M059J (cell line): ENCODE data around the gene SCN7A. TPM values are rescaled to one million over a fixed set of nuclear protein-coding genes. Genes with fewer than 3 reads are reported as not detected.
"Not testable (repeated sequence)": the region's sequence is repeated elsewhere in the genome, so short reads cannot be mapped to it uniquely, and the experiment has no call there.

ENCODE experiments used
- DNase-seq: peaks from one replicate; pipeline ENCODE4 v3.0.0-alpha.2; 2012; ENCODE audit warnings: low read depth
- total RNA-seq: library from RNA; depleted of rRNA; stranded (reverse); fragments of >200 nt; shearing (Covaris generic); gene quantifications from 2 replicates; pipeline ENCODE4 v1.2.3, GENCODE V29; 2014; rRNA removed

SCN7A gene
- not detected in 2 replicates for total RNA-seq

- DNase-seq, result no peak
These were observed at the start of gene SCN7A for GRCh38 chr2:166494140-166494624. TSS of gene SCN7A (minus strand) at chr2:166494249. CDS start at chr2:166477696, 16,553 bp downstream.

DNA sequence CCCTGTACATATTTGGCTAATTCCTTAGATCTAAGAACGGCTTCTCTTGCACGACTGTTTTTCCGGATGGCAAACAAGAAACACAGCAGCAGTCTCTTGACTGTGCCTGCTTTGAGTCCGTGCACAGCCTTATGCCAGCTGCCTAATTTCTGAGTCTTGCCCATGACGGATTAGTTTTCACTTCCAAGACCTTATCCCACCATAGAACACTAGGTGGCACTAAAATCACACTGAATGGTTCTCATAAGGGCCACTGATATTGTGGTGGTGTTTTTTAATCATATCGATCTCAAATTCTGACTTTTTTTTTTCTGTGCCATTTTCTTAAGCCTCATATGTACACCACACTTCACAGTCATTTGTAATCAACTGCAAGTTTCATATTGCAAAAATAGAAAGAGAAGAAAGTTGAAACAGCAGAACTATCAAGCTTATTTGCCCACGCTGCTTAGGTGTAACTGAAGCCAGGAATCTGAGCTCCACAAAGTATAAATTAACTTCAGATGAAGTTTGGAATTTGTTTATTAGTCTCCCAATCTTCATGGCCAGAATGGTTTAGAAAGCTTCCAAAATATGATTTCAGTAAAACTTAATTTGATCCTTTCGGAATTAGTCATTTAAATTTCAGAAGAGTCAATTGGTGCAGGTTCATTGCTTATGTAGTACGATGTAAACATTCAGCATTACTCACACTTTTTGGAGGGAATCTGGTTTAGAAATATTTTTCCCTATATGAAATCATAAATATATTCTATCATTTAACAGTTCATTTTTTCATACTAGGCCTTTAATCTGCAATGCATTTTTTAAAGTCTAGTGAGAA is 45.5 kb upstream of the SCN7A start:
- peak; percentile 42 for DNase-seq

DNA sequence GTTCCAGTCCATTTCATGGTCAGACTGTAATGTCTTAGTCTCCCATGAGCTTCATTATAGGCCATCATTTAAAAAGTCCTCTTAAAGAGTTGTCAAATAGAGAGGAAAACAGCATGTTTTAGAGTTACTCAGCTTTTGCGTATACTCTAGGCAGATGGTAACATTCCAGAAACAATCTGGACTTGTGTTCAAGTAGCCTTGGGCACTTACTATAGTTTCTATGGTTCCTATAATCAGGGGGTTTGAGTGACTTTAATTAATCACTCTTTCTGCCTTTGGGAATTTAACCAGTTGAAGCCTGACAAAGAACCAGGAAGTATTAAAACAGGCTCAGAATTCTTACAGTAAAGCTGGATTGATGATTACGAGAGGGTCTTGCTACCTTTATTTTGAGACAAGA is 42.1 kb upstream of the SCN7A start:
- DNase-seq, result no peak

- DNase-seq, result no peak
These were observed 27.1 kb upstream of the SCN7A start for GRCh38 chr2:166521155-166521554.

GRCh38 chr2:166520604-166521003 is 26.6 kb upstream of the SCN7A start:
- no peak for DNase-seq

- DNase-seq, result no peak
These were observed 25.4 kb upstream of the SCN7A start for GRCh38 chr2:166519391-166519962.

DNA sequence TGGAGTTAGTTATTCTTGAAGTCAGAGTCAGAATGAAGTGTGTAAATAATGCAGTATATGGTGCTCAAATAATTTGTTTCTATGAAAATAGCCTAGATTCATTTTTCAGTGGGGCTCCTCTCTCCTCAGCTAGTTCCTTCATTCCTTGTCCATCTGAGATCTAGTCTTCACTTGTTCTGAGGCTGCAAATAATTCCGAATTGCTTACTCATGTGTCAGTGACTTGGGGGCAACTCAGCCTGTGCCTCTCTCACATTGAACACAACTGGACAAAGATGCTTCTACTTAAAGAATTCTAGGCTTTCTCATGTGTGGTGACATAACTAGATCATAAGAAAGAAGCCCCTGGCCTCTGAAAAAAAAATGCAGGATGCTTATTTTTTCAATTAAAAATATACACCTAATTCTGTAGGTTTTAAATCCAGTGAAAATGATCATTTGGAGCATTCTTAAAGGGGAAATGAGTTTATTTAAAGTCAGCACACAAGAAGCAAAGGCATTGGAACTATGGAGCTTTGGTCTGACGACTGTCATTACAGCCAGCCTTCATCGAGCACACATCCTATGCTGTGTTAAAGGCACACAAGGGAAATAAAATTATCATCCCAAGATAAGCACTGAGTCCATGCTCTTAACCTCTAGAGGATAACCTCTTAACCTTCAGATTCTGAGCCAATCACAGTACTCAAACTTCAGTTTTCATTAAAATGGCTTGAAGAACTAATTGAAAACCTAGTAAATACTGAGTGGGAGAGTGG is 24.8 kb upstream of the SCN7A start:
- no peak for DNase-seq

- DNase-seq, result no peak
These were observed 23.5 kb upstream of the SCN7A start for GRCh38 chr2:166517533-166518061.

DNA sequence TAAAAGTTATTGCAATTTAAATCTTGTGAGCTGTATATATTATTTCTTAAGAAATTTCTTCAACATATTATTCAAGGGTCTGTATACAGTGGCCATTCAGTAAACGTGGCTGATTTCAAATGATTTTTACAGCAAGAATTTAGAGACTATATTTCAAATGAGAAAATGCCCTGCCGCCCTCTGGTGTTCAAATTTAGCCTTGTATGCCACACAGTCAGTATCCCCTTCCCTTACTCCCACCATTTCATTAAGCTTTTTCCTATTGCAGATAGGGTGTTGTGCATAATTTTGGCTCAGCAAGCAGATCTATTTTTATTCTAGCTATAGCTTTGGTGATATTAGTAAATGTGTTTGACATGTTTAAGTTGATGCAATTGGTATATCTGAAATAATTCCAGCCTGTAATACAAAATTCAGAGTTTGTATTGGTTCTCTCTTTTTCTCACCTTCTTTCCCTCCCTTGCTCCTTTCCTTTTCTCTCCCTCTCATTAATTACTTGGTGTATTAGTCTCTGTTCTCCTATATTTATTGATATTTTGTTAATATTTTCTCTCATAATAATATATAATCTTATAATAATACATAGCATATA is 22.8 kb upstream of the SCN7A start:
- DNase-seq, result peak; percentile 2

DNA sequence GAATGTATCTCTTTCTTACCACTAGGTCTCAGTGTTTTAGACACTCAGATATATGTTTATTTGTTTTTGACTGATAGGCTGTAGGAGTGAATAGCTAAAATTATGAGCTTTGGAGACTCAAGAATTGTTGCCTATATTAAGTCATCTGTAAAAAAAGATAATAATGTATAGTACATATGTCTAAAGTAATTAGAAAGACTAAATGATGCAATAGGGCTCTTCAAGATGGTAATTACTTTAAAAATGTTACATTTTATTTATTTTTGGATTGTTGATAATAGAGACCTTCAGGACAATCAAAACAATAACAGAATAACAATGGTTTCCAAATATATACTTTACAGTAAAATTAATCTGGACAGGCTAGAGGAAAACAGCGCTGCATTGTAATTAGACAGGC is 19.9 kb upstream of the SCN7A start:
- DNase-seq, result no peak

GRCh38 chr2:166499281-166499680 is 5.2 kb upstream of the SCN7A start:
- DNase-seq, result no peak

DNA sequence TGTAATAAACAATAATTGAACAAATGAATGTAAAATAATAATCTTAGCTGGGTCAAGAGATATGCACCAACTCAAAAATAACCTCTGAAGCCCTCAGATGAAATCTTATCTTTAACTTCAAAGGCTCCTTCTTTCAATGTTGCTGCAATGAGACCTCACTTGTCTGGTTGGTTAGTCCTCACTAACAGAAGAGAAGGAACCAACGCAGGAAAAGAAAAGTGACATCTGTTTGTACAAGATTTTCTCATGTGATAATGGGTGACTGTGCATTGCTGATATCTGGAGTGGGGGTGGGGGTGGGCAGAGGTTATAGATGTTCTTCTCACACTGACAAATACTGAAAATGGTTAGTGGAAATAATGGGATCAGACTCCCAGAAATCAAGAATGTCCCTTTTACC is 2.6 kb downstream of the SCN7A start:
- DNase-seq, result no peak

DNA sequence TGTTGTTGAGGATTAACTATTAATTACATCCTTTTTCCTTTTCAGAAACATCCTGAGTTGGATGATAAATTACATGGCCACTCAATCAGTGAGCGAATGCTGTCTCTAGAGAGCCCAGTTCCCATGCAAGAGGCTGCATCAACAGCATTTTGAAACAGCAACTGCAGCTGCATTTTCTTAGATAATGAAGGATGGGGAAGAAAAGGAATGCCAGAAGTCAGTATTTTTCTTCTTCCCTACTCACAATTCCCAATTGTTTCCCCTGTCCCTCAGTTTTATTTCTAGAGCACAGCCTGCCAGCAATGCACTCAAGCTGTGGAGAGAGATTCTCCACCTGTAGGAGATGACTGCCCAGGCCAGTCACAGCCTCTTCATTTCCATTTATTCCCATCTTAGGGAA is 6.9 kb downstream of the SCN7A start:
- no peak for DNase-seq

DNA sequence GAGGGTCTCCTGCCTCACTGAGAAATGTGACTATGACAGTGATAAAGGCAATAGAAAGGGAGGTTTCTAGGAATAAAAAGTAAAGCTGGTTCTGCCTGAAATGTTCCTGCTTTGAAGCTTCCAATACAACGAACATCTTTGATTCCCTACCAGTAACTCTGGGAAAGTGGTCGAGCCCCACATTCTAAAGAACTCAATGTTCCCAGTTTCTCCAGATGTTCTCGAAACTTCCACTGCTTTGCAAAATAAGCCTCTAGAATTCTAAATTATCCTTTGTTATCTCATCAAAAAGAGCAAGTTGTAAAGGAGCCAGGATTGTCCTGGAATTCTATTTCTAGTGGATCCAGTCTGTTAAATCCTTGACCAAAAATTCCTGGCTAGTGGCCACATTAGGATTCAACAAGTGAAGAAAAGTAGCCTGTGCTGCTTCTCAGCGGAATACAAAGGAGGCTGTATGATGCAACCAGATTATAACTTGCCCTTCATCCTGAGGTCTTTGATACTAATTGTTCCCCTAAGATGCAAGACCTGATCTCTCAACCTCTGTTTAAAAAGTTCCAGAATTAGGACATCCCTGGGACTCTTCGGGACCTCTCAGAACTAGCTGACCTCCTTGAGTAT is 8.4 kb downstream of the SCN7A start:
- no peak for DNase-seq

- DNase-seq, result no peak
These were observed 21.7 kb downstream of the SCN7A start for GRCh38 chr2:166472332-166472731.

GRCh38 chr2:166468124-166469024 is 25.7 kb downstream of the SCN7A start:
- no peak for DNase-seq

GRCh38 chr2:166464187-166464586 is 29.9 kb downstream of the SCN7A start:
- DNase-seq, result no peak

GRCh38 chr2:166463640-166464039 is 30.4 kb downstream of the SCN7A start:
- DNase-seq, result no peak

DNA sequence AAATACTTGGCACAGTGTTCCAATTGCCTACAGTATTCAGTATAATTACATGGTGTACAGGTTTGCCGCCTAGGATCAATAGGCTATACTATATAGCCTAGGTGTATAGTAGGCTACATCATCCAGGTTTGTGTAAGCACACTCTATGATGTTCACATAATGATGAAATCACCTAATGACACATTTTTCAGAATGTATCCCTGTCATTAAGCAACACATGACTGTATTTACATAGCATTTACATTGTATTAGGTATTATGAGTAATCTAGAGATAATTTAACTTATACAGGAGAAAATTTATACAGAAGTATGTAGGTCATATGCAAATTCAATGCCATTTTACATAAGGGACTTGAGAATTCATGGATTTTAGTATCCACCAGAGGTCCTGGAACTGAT is 35.4 kb downstream of the SCN7A start:
- DNase-seq, result no peak

GRCh38 chr2:166455823-166456222 is 38.2 kb downstream of the SCN7A start:
- not testable (repeated sequence) for DNase-seq
